ENCODE results near the gene GRN. TPM values are rescaled to one million over a fixed set of nuclear protein-coding genes. Genes with fewer than 3 reads are reported as not detected.

Gene GRN
- total and polyA plus RNA-seq, 2 donors (not counting 3 experiments of a cell fraction or from before 2014, with no cell fraction given) = 343 to 1,034 TPM

DNA sequence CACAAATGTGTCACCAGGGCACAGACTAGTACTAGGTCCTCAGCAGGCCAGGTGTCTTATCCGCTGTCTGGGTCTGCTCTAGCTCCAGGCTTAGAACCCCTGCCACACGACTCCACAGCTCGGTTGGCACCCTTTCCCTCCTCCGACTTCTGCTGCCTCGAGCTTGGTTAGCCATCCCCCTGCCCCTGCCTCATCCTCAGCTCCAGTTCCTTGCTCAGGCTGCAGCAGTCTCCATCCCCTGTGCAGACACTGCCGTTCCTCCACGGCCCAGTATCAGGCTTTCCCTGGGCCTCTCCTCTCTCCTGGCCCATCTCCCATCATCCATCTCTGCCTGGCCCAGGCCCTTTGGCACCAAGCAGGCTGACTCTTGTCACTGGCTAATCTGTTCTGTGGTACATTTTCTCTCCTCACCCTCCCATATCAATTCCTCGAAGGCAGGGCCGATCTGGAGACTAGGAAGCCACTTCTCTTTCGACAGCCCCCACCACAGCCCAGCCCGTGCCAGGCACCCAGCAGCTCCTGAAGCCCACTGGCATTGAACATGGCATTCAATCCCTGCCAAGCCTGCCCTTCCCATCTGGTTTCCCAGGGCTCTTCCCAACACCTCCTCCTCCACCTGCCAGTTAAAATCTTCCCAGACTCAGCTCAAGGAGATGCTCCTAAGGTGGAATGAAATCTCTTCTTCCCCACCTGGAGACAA lies 1.4 kb upstream of the GRN start:
- Histone ChIP-seq H3K79me2 (ENCODE audit: control insufficient read depth, insufficient read depth, low read length) (peaks cover 2% of the 10 kb centered on the region), H3K4me3 (replicated peaks in 1 of 3; ENCODE audit: insufficient read depth in 1 of 3, low read depth in 1 of 3, low read length in 3 of 3) (no peak overlapping the region), H3K9me3 (replicated peaks; ENCODE audit: control insufficient read depth, insufficient read depth, low read length) (no peaks in the 10 kb centered on the region), H2AFZ (ENCODE audit: low read depth, low read length) (no peak overlapping the region), H3K36me3 (ENCODE audit: control insufficient read depth in 2 of 2, extremely low read depth in 1 of 2, insufficient read depth in 2 of 2, low read length in 2 of 2) (peaks cover 0 to under 1% of the 10 kb centered on the region in 2 experiments), H4K20me1 (replicated peaks; ENCODE audit: control insufficient read depth, extremely low read depth, insufficient read depth, low read length) (no peaks in the 10 kb centered on the region), H3K9ac (replicated peaks; ENCODE audit: extremely low read depth, insufficient read depth, low read length) (no peak overlapping the region), H3K4me1 (ENCODE audit: control insufficient read depth, extremely low read depth, insufficient read depth, low read length) (no peaks in the 10 kb centered on the region), H3K9me1 (replicated peaks; ENCODE audit: control insufficient read depth, extremely low read depth, insufficient read depth, low read length) (no peaks in the 10 kb centered on the region), H3K27ac (ENCODE audit: insufficient read depth, low read depth, low read length) (no peak overlapping the region), H3K27me3 (ENCODE audit: control insufficient read depth in 2 of 2, insufficient read depth in 2 of 2, low read length in 2 of 2) (peaks cover 0 to 2% of the 10 kb centered on the region in 2 experiments), H3K4me2 (ENCODE audit: insufficient read depth, low read length) (no peak overlapping the region)
- no peak for DNase-seq (ENCODE audit: low read depth, low spot score)
- intact Hi-C loops (cut with micrococcal nuclease) = loop anchor here (2.0 kb wide), 1 partner anchor 13 kb away; no protein-coding TSS in a partner anchor
- BruUV-seq (replicated peaks) = no TSS peak
- ChIA-PET CTCF (interaction anchor here (3.2 kb wide), 1 partner anchor 13 kb away, joined by 26 read pairs; no protein-coding TSS in a partner anchor), POLR2A (no interaction called here)
- TF ChIP-seq GATA2 (IDR thresholded peaks at IDR 0.05; ENCODE audit: insufficient read depth, insufficient read length, low read depth, low read length) (no peak), POLR2AphosphoS5 (IDR thresholded peaks at IDR 0.05; ENCODE audit: insufficient read depth, low read depth, low read length) (no peak), JUN (IDR thresholded peaks at IDR 0.05; ENCODE audit: borderline replicate concordance, insufficient read depth, insufficient read length, low read depth) (no peak), FOS (IDR thresholded peaks at IDR 0.05; ENCODE audit: borderline replicate concordance, insufficient read depth, low read length) (no peak), MYC (IDR thresholded peaks at IDR 0.05; ENCODE audit: low read depth, low read length) (no peak), EZH2 (IDR thresholded peaks at IDR 0.05; ENCODE audit: borderline replicate concordance, low read depth, low read length, severe bottlenecking) (no peak), POLR2A (IDR thresholded peaks at IDR 0.05; ENCODE audit: low read depth, low read length) (no peak)
- TF ChIP-seq, protein P1, sequence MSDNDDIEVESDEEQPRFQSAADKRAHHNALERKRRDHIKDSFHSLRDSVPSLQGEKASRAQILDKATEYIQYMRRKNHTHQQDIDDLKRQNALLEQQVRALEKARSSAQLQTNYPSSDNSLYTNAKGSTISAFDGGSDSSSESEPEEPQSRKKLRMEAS (IDR thresholded peaks at IDR 0.05; ENCODE audit: insufficient read depth, insufficient read length) = no peak
- TF ChIP-seq, protein P2, sequence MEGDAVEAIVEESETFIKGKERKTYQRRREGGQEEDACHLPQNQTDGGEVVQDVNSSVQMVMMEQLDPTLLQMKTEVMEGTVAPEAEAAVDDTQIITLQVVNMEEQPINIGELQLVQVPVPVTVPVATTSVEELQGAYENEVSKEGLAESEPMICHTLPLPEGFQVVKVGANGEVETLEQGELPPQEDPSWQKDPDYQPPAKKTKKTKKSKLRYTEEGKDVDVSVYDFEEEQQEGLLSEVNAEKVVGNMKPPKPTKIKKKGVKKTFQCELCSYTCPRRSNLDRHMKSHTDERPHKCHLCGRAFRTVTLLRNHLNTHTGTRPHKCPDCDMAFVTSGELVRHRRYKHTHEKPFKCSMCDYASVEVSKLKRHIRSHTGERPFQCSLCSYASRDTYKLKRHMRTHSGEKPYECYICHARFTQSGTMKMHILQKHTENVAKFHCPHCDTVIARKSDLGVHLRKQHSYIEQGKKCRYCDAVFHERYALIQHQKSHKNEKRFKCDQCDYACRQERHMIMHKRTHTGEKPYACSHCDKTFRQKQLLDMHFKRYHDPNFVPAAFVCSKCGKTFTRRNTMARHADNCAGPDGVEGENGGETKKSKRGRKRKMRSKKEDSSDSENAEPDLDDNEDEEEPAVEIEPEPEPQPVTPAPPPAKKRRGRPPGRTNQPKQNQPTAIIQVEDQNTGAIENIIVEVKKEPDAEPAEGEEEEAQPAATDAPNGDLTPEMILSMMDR (IDR thresholded peaks at IDR 0.05; ENCODE audit: extremely low read depth in 1 of 2, insufficient read depth in 1 of 2, low read depth in 1 of 2, low read length in 2 of 2) = no peak
- dilution Hi-C loops (cut with MboI; ENCODE audit: extremely low pct_ligation_motif_present, low sequenced_read_pairs) = no loop called here
- FAIRE-seq = no peak

Data from endothelial cell of umbilical vein (primary cell).